ENCODE measurements around the gene MUC2. TPM values are rescaled to one million over a fixed set of nuclear protein-coding genes. Genes with fewer than 3 reads are reported as not detected.

Gene MUC2
- total and polyA plus RNA-seq, 2 of the 13 experiments (the other 11 are each of a cell fraction or from before 2014, with no cell fraction given) = not detected

DNA sequence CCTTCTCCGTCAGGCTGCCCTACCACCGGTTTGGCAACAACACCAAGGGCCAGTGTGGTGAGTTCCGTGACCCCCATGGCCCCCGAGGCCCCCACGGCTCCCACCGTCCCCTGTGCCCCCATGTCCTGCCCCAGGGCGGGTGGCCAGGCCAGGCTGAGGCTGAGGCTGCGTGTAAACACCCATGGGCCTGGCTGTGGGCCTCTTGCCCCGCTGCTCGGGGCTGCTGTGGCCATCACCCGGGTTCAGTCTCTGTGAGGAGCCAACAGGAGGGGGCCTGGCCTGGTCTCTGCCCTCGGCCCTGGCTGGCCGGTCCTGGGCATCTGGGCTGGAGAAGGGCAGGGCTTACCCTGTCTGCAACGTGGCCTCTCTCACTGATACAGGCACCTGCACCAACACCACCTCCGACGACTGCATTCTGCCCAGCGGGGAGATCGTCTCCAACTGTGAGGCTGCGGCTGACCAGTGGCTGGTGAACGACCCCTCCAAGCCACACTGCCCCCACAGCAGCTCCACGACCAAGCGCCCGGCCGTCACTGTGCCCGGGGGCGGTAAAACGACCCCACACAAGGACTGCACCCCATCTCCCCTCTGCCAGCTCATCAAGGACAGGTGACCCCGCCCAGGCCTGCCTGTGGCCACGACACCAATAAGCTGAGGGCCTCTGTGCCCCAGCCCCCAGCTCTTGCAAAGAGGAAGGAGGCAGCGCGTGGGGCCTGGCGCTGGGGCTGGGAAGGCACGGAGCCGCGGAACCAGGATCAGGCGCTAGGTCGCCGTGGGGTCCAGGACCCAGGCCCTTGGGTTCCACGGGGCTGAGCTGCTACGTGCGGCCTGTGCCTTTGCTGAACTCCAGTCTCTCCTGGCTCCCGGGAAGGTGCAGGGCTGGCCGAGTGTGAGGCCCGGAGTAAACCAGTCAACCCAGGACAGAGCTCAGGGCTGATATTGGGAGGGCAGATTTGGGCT lies 29.0 kb downstream of the MUC2 start:
- Histone ChIP-seq H3K27me3 (ENCODE audit: control insufficient read depth in 1 of 2, insufficient read depth in 2 of 2, low read length in 2 of 2) (peaks cover 16 to 64% of the 10 kb centered on the region in 2 experiments; a peak in 4 of 5 replicates), H3K4me1 (ENCODE audit: insufficient read depth, low read length) (no peaks in the 10 kb centered on the region), H3K79me2 (ENCODE audit: insufficient read depth, low read length) (no peaks in the 10 kb centered on the region), H4K20me1 (ENCODE audit: insufficient read depth, low read length) (no peaks in the 10 kb centered on the region), H3K9ac (ENCODE audit: insufficient read depth, low read depth, low read length) (no peak overlapping the region), H2AFZ (ENCODE audit: low read length) (no peak overlapping the region), H3K4me3 (replicated peaks in 1 of 3; ENCODE audit: insufficient read depth in 1 of 3, low read depth in 2 of 3, low read length in 3 of 3) (no peak overlapping the region), H3K4me2 (ENCODE audit: low read depth, low read length) (no peak overlapping the region), H3K27ac (ENCODE audit: extremely low read length, insufficient read depth, low read length) (no peak overlapping the region), H3K9me3 (ENCODE audit: low read length) (peaks cover 10% of the 10 kb centered on the region), H3K36me3 (replicated peaks in 1 of 2; ENCODE audit: control insufficient read depth in 1 of 2, insufficient read depth in 2 of 2, low read length in 2 of 2) (no peaks in the 10 kb centered on the region)
- TF ChIP-seq, protein P1, sequence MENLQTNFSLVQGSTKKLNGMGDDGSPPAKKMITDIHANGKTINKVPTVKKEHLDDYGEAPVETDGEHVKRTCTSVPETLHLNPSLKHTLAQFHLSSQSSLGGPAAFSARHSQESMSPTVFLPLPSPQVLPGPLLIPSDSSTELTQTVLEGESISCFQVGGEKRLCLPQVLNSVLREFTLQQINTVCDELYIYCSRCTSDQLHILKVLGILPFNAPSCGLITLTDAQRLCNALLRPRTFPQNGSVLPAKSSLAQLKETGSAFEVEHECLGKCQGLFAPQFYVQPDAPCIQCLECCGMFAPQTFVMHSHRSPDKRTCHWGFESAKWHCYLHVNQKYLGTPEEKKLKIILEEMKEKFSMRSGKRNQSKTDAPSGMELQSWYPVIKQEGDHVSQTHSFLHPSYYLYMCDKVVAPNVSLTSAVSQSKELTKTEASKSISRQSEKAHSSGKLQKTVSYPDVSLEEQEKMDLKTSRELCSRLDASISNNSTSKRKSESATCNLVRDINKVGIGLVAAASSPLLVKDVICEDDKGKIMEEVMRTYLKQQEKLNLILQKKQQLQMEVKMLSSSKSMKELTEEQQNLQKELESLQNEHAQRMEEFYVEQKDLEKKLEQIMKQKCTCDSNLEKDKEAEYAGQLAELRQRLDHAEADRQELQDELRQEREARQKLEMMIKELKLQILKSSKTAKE (CRISPR knock-in tag; IDR thresholded peaks at IDR 0.05; ENCODE audit: borderline replicate concordance) = no peak
- TF ChIP-seq MBNL3 (CRISPR knock-in tag; conservative IDR thresholded peaks at IDR 0.05) = no peak
- TF ChIP-seq, protein P2, sequence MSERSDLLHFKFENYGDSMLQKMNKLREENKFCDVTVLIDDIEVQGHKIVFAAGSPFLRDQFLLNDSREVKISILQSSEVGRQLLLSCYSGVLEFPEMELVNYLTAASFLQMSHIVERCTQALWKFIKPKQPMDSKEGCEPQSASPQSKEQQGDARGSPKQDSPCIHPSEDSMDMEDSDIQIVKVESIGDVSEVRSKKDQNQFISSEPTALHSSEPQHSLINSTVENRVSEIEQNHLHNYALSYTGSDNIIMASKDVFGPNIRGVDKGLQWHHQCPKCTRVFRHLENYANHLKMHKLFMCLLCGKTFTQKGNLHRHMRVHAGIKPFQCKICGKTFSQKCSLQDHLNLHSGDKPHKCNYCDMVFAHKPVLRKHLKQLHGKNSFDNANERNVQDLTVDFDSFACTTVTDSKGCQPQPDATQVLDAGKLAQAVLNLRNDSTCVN (CRISPR knock-in tag; IDR thresholded peaks at IDR 0.05; ENCODE audit: borderline replicate concordance) = no peak
- no peak for TF ChIP-seq ZNF329 (CRISPR knock-in tag; IDR thresholded peaks at IDR 0.05; ENCODE audit: low read depth)
- TF ChIP-seq ZSCAN20 (CRISPR knock-in tag; IDR thresholded peaks at IDR 0.05; ENCODE audit: borderline replicate concordance) = no peak
- in situ Hi-C loops (cut with HindIII; ENCODE audit: extremely low pct_ligation_motif_present, low pct_unique_long_range_greater_than_20kb) = no loop called here
- ChIA-PET CTCF (ENCODE audit: low intra/inter-chr PET ratio, low total read pairs) (no interaction called here), POLR2A (no interaction called here)
- no peak for DNase-seq (ENCODE audit: low spot score)
- BruUV-seq (replicated peaks) = no TSS peak
- 24% methylated on average over 15 of the region's 44 CpGs for WGBS (ENCODE audit: low lambda C conversion rate)
- intact Hi-C loops (cut with micrococcal nuclease; ENCODE audit: unreplicated experiment) = no loop called here
- no peak for FAIRE-seq
- no peak for ATAC-seq

All from HepG2 (cell line).